GM19467 (cell line): ENCODE measurements around the gene RBMS3.

ENCODE experiments used
- ATAC-seq: cut with Tn5 transposase; IDR thresholded peaks from one replicate; pipeline ENCODE4 v1.9.1; 2021; ENCODE audit warnings: mild to moderate bottlenecking, moderate library complexity; ENCODE audit not compliant: unreplicated experiment

The RBMS3 gene

DNA sequence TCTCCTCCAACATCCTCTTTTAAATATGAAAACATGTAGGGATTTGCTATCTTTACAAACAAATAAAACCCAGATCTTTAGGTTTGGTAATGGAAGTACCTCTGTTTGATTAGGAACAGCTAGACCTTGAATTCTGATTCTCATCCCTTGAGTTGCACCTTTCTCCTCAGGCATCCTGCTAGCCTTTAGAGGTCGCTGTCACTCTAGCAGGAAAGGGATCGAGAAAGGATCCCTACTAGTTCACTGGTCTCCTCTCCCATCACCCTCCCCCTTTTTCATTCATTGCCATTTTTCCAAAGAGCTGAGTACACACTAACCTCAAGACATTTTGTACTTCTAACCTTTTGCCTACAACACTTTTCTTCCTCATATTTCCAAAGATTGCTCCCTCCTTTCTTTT, 569.8 kb downstream of the RBMS3 start:
- no peak for ATAC-seq

DNA sequence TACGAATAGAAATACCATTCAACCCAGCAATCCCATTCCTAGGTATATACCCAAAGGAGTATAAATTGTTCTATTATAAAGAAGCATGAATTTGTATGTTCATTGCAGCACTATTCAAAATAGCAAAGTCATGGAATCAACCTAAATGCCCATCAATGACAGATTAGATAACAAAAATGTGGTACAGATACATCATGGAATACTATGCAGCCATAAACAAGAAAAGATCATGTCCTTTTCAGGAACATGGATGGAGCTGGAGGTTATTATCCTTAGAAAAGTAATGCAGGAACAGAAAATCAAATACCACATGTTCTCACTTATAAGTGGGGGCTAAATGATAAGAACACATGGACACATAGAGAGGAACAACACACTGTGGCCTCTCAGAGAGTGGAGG, 571.9 kb downstream of the RBMS3 start:
- no peak for ATAC-seq

DNA sequence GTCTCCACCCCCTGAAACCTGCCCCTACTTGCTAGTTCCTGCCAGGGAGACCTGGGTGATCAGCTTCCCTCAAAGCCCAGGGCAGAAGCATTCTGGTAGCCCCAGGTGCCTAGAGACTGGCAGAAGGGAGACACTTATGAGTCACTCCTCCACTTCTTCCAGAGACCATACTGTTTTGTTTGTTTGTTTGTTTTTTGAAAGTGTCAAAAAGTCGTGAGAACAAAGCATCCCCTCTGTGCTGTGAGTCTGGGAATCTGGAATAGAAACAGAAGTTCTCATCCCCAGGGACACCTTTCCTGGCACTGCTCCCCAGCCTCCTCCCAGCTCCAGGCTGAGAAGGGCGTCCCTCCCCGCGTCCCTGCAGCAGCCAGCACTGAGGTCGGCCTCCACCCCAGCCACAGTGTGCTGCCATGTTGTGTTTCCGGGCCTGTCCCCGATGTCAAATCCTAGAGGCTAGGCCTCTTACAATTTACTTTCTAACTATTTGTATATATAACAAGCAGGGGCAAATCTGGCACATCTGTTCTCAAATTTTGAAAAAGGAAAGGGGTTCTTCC, 573.0 kb downstream of the RBMS3 start:
- no peak for ATAC-seq

DNA sequence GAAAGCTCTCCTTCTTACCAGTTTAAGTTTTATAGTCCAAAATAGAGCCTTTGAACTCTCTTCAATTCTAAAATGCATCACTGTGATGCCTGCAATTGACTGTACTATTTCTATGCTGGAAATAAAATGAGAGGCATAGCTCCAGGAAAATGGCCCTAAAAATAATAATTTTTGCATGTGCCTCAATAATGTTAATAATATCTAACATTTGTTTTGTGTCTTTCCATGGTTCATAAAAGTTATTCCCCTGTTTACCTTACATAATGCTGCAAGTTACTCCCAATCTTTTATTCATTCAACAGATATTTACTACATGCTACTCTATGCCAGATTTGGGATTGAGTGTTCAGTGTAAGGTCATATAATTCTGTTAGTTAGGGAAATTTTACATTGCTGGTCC, 574.0 kb downstream of the RBMS3 start:
- ATAC-seq, result no peak

DNA sequence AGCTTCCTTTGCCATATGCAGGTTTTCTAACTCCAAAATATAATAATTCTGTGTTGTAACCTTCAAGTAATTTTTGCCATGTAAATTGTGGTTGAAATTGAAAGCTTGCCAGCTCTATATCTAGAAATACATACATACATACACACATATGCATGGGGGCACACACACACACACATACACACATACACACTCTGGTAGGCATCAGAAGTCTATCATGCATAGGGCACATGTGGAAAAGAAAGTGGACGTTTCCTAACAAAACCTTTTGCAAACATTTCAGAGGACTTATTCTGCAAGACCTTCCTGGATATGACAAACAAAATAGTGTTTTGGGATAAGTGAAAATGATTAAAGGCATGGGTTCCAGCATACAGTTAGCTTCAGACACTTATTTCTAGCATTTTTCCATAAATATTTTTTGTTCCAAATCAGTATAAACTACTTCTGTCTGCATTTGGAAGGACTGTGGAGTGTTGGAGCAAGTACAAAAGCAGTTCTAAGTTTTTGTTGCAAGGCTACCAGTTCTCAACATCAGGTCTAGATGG, 578.9 kb downstream of the RBMS3 start:
- no peak for ATAC-seq

DNA sequence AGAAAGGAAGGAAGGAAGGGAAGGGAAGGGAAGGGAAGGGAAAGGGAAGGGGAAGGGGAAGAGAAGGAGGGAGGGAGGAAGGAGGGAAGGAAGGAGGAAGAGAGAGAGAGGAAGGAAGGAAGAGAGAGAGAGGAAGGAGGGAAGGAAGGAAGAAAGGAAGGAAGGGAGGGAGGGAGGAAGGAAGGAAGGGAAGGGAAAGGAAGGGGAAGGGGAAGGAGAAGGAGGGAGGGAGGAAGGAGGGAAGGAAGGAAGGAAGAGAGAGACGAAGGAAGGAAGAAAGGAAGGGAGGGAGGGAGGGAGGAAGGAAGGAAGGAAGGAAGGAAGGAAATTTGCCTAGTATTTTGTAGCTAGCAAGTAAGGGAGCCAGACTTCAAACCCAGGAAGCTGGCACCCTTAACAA, 583.9 kb downstream of the RBMS3 start:
- ATAC-seq, result no peak

DNA sequence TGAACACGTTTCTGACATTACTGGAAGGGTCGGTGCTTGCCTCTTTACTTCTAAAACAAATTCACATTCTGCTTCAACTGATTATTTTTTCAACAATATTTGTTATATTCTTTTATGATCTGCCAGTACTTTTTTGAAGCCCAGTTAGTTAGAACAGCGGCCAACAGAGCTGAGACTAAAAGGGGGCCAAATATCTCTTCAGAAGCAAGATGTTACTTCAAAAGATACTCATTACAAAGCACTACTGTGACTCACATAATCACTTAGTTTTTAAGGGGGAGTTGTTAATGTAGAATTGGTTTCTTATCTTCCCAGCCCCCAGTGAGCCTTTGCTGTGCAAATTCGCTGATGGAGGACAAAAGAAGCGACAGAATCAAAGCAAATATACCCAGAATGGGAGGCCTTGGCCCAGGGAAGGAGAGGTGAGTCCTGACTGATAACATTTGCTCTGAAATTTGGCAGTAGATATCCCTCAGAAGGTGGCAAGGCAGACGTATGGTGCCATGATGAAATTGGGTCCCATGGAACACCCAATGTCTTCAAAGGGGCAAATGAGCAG, 587.8 kb downstream of the RBMS3 start:
- ATAC-seq, result no peak

DNA sequence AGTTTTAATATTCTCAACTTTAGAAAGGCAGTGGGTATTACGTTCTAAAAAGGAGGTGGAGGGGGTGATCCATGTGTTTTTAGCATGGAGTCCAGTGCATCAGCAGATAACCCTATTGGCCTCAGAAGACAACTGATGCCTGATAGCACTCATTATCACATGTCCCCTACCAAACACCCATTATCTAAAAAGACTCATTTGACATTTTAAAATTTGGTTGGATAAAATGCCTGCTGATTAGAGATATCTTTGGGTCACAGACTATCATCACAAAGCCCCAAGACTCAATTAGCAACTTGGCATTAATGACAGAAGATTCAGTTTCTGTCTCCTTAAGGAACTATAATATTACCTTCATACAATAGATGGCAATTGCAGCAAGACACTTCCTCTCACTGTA, 589.3 kb downstream of the RBMS3 start:
- ATAC-seq, result no peak

DNA sequence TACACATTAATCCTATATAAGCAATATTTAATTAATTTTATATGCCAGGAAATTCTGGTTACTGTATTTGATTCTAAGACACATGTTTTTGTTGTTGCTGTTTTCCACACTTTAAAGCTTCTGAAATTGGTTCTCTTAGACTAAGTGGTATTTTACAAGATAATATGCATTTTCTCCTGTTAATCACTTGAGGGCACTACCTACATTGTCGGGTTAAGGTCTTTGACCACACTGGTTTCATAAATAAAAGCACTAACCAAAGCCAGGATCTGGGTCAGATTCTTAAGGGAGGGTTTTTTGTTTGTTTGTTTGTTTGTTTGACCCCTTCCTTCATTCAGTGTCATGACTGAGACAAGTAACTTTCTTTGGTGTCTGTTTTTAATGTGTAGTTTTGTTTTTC, 590.2 kb downstream of the RBMS3 start:
- no peak for ATAC-seq

DNA sequence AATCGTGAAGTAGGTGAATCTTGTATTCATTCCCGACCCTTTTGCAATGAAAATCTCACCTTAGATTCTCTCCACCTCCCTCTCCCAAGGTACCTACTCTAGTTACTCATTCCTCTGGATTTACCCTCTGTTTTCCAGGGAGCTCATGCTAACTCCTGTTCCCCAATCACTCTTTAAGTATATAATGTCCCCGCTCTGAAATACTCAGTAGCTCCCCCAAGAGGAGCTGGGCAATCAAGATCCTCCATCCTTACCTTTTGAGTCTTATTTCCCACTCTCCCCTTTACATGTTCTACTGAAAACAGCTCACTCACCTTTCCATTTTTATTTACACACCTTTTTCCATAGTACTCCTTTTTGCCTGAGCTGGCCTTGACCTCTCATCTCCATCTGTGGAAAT, 599.9 kb downstream of the RBMS3 start:
- no peak for ATAC-seq

DNA sequence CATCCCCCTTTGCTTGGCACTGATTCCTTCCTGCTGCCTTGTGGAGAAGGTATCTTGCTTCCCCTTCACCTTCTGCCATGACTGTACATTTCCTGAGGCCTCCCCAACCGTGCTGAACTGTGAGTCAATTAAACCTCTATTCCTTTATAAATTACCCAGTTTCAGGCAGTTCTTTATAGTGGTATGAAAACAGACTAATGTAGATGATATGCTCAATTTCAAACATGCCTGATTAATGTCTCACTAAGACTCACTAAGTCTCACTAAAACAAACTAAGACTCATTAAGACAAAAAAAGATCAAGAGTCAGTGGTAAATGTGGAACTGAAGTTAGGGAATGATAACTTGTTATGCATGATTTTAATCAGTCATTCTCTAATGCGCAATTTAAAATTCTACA, 606.6 kb downstream of the RBMS3 start:
- no peak for ATAC-seq

DNA sequence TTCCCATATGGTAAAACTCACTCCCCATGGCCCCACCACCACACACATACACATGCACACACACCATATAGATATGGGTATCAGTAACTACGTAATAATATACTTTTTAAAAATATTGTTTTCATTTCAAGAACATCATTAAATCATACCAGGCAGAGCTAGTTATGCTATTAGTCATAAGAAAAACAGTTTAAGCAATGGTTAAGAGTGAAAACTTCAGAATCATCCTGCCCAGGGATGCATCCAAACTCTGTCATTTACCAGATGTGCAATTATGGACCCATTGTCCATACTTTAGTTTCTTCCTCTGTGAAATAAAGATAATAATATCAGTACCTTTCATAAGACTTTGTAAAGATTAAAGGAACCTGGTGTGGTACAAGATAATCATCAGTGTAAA, 608.3 kb downstream of the RBMS3 start:
- ATAC-seq, result no peak

DNA sequence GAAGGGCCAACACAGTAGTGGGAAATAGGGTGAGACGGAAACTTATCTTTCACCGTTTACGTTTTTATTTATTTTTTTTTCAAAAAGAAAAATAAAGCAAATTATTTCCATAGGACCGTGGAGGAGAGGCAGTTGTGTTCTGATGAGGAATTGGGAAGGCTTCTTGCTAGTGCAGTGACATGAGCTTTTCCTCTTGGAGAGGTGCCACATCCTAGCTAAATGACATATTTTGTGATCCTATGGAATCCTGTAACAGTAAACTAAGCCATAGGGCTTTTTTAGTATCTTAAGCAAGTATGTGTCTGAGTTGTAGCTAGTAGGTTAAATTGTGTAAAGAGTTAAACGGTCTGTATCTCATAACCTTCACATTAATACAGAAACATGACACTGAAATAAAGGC, 609.9 kb downstream of the RBMS3 start:
- no peak for ATAC-seq

DNA sequence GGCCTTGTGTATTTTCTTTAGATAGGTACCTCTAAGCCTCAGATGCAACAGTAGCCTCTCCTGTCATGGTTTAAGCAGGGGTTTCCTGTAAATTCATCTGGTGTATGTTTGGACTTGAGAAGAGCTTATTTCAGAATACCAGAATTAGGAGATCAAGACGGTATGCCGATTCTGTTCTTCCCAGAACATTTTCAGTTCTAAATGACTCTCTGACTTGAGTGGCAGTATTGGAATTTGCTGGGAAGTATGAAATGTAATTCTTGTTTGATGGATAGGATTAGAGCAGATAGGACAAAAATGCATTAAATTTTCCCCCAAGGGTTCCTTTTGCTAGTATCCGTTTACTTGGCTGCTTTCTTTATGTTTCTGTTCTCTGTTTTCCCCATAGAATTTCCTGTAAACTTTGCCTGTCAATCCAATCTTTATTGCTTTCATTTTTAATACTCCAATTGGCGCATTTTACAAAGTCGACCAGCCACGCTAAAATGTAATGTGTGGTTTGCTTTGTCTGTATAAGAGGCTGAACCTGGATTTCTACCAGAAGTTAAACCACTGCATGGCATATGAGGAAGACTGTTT, 612.2 kb downstream of the RBMS3 start:
- no peak for ATAC-seq

DNA sequence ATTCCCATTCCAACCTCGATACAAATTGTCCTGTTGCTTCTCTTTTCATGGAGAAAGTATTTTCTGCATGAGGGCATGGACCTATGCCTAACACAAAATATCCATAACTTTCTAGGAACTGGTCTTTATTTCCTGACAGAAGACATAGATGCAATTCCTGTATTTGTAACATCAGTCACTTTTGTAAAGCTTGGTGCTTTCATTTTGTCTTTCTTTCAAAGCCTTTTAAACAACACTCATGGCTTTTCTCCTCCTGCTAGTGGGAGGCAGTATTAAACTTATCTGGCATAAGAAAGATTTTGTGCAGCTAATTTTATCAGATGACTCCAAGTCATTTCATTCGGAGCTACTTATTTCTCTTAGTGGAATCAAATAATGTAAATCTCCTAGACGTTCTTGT, 616.0 kb downstream of the RBMS3 start:
- ATAC-seq, result no peak

DNA sequence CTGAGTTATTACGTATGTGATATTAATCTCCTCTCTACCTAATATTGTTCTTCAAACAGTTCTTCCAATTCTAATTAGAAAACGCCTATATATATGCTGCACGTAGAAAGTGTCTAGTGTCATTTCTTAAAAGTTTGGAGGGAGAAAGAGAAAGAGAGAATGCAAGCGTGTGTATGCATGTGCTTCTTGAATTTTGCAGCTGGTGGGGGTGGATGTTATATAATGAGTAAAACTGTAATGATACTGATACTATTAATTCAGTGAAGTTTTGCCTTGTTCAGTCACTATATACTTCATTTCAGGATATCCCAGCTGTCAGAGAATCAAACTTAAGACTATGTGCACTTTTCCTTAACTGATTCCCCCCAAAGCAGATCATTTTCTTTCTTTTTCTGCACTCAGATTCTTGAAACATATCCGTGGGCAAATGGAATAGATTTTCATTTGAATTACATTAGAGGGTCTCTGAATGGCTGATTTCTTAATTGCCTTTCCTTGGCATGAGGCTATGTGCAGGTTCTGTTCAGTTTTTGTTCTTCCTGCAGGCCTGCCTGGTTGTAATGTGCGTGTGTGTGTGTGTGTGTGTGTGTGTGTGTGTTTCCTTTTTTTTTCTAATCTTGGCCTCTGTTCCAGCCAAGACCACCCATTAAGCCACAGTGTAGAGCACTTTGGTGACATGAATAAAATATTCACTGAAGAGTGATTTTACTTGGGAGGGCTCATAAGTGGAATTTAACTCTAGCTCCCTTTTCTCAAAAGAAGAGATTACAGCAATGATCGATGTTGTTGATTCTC, 617.5 kb downstream of the RBMS3 start:
- ATAC-seq, result no peak

DNA sequence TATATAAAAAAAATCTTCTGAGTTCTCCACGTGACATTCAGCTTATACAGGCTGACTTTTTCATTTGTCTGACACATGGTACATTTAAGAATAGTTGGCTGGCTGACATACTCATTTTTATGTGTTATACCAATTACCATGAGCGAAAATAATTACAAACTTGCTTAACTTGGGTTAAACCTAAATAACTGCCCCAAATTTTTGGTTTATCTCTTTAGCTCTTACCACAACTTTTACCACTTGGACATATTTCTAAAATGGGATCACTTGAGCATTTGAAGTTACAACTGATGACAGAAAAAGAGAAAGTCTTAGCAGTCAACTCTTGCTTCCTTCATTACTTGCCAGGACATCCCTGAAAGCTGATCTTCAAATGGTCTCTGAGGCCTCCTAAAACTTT, 618.1 kb downstream of the RBMS3 start:
- ATAC-seq, result no peak

DNA sequence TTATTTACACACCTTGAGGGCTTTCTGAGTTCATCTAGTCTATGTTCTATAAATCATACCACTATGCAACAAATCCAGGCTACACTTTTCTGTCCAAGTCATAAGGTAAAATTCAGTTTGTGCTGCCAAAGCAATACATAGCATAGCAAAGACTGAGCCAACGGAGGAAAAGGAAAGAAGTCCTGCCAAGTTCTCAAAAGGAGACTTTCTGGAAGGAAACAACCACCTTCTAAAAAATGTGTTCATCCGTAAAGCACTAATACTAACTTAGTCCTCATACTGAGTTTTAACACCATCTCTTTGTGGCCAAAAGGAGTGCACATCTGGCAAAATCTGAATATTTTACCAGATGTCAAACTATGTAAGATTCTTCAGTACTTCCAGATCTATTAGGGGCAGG, 620.2 kb downstream of the RBMS3 start:
- ATAC-seq, result no peak

DNA sequence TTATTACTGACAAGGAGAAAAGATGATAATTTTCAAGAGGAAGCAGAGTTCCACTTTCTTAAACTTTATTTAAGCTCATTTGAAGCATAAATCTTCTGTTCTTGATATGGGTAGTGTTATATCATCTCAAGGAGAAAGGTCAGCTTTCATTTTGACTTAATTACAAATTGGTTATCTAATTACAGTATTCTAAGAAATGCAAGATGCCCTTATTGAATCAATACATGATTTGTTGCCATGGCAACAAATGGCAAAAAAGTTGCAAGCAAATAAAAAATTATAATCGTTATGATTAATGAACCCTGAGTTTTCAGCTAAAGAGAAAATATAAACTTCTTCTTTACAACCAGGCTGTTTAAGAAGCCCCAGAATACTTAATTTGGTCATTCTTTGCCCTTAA, 622.7 kb downstream of the RBMS3 start:
- ATAC-seq, result no peak

DNA sequence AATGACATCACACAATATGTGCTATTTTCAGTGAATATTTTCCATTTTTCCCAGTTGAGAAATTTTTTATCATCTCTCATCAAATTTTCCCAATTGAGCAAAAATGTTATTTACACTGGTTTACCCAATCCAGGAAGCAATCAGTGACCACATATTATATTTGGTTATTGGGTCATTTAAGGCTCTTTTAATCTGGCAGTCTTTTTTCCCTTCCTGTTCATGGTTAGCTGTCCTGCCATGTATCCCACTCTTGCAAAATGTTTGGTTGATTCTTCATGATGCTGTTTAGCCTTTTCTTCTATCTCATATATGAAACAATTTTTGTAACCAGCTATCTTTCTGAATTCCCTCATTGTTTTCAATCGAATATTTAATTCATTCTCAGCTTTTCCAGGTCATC, 626.0 kb downstream of the RBMS3 start:
- no peak for ATAC-seq

DNA sequence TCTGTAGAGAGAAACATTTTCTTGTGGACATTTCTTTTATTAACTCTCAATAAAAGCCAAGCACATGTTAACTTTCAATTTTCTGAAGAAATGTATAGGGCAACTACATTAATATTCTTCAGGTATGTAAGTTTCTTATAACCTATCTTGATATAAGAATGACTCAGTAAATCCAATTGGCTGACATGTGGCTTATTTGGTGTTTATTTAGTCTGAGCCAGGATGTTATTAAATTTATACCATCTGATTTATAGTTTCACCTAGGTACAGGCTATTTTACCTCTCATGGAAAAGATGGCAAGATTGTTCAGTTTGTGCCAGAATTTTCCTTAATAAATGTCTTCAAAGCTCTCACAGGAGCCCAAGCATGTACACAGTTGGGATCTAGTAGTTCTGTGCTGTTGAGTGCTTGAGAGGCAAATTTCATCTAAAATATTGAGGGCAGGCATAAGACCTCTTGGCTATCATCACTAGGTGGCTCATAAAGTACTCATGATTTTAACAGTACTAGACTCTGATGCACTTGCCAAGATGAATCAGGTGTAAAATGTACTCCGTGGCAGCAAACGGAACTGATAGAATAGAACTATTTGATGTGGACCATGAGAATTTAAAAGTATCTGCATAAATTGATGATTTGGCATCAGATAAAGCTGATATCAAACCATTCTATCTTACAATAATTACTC, 631.9 kb downstream of the RBMS3 start:
- ATAC-seq, result no peak
